HG02763 (cell line): ENCODE results near the gene CTIF.
"Not testable (repeated sequence)": the region's sequence is repeated elsewhere in the genome, so short reads cannot be mapped to it uniquely, and the experiment has no call there.

ENCODE experiments used
- ATAC-seq: cut with Tn5 transposase; IDR thresholded peaks from one replicate; pipeline ENCODE4 v1.9.1; 2021; ENCODE audit warnings: mild to moderate bottlenecking, moderate library complexity; ENCODE audit not compliant: unreplicated experiment

The CTIF gene

GRCh38 chr18:48854780-48855179 is 315.9 kb downstream of the CTIF start:
- no peak for ATAC-seq

- ATAC-seq, result no peak
Measured at GRCh38 chr18:48855422-48856377, 316.9 kb downstream of the CTIF start.

GRCh38 chr18:48857023-48857694 is 318.3 kb downstream of the CTIF start:
- ATAC-seq, result no peak

- no peak for ATAC-seq
Measured at GRCh38 chr18:48858676-48859075, 319.8 kb downstream of the CTIF start.

GRCh38 chr18:48859311-48860268 is 320.8 kb downstream of the CTIF start:
- ATAC-seq, result no peak

- no peak for ATAC-seq
Measured at GRCh38 chr18:48860269-48861180, 321.7 kb downstream of the CTIF start.

- no peak for ATAC-seq
Measured at GRCh38 chr18:48861181-48861708, 322.4 kb downstream of the CTIF start.

- no peak for ATAC-seq
Measured at GRCh38 chr18:48862132-48862531, 323.3 kb downstream of the CTIF start.

GRCh38 chr18:48862678-48863270 is 323.9 kb downstream of the CTIF start:
- ATAC-seq, result no peak

GRCh38 chr18:48863432-48864065 is 324.7 kb downstream of the CTIF start:
- ATAC-seq, result no peak

GRCh38 chr18:48864876-48865275 is 326.0 kb downstream of the CTIF start:
- ATAC-seq, result no peak

- no peak for ATAC-seq
Measured at GRCh38 chr18:48866028-48866733, 327.4 kb downstream of the CTIF start.

GRCh38 chr18:48866856-48867255 is 328.0 kb downstream of the CTIF start:
- no peak for ATAC-seq

- ATAC-seq, result no peak
Measured at GRCh38 chr18:48867978-48868377, 329.1 kb downstream of the CTIF start.

- peak; percentile 73 for ATAC-seq
Measured at GRCh38 chr18:48868468-48869466, 329.9 kb downstream of the CTIF start.

GRCh38 chr18:48869591-48869990 is 330.8 kb downstream of the CTIF start:
- ATAC-seq, result no peak

- not testable (repeated sequence) for ATAC-seq
Measured at GRCh38 chr18:48870926-48871325, 332.1 kb downstream of the CTIF start.
